ENCODE results near the gene ZBTB40. TPM values are rescaled to one million over a fixed set of nuclear protein-coding genes. Genes with fewer than 3 reads are reported as not detected.

ZBTB40 gene
- total RNA-seq, 1 experiment from 2014 or later, result 11.1 TPM

- DNase-seq, result no peak
- no peak overlapping the region for H3K27ac ChIP-seq (ENCODE audit: low read length)
- no peaks in the 10 kb centered on the region for H3K79me2 ChIP-seq (ENCODE audit: low read length)
- H2AFZ ChIP-seq (ENCODE audit: low read length), result no peak overlapping the region
- H3K9me3 ChIP-seq (ENCODE audit: low read length), result no peaks in the 10 kb centered on the region
- no peaks in the 10 kb centered on the region for H3K4me1 ChIP-seq (ENCODE audit: low read length)
- no peaks in the 10 kb centered on the region for H3K27me3 ChIP-seq (ENCODE audit: low read length)
- no peak overlapping the region for H3K4me3 ChIP-seq (ENCODE audit: low read length)
- H3K9ac ChIP-seq (ENCODE audit: low read length), result no peak overlapping the region
- no peak overlapping the region for H3K4me2 ChIP-seq (ENCODE audit: low read depth, low read length, poor library complexity, severe bottlenecking)
- H3K36me3 ChIP-seq (ENCODE audit: insufficient read depth, low read length), result no peaks in the 10 kb centered on the region
- H4K20me1 ChIP-seq (ENCODE audit: insufficient read depth, low read depth, low read length), result no peaks in the 10 kb centered on the region
- no peaks in the 10 kb centered on the region for H3K9me2 ChIP-seq (replicated peaks; ENCODE audit: insufficient read depth, low read length)
These were observed 32.7 kb upstream of the ZBTB40 start for GRCh38 chr1:22418933-22419382.

GRCh38 chr1:22420455-22421053 is 31.1 kb upstream of the ZBTB40 start:
- Histone ChIP-seq H3K27ac (ENCODE audit: low read length) (no peak overlapping the region), H3K4me1 (ENCODE audit: low read length) (no peaks in the 10 kb centered on the region), H4K20me1 (ENCODE audit: insufficient read depth, low read depth, low read length) (no peaks in the 10 kb centered on the region), H2AFZ (ENCODE audit: low read length) (no peak overlapping the region), H3K4me2 (ENCODE audit: low read depth, low read length, poor library complexity, severe bottlenecking) (no peak overlapping the region), H3K4me3 (ENCODE audit: low read length) (no peak overlapping the region), H3K36me3 (ENCODE audit: insufficient read depth, low read length) (no peaks in the 10 kb centered on the region), H3K9me2 (replicated peaks; ENCODE audit: insufficient read depth, low read length) (no peaks in the 10 kb centered on the region), H3K27me3 (ENCODE audit: low read length) (no peaks in the 10 kb centered on the region), H3K9me3 (ENCODE audit: low read length) (no peaks in the 10 kb centered on the region), H3K79me2 (ENCODE audit: low read length) (no peaks in the 10 kb centered on the region), H3K9ac (ENCODE audit: low read length) (no peak overlapping the region)
- DNase-seq, result peak; percentile 88

- H3K9ac ChIP-seq (ENCODE audit: low read length), result no peak overlapping the region
- H3K9me3 ChIP-seq (ENCODE audit: low read length), result no peaks in the 10 kb centered on the region
- no peaks in the 10 kb centered on the region for H3K79me2 ChIP-seq (ENCODE audit: low read length)
- H2AFZ ChIP-seq (ENCODE audit: low read length), result no peak overlapping the region
- H4K20me1 ChIP-seq (ENCODE audit: insufficient read depth, low read depth, low read length), result no peaks in the 10 kb centered on the region
- H3K27ac ChIP-seq (ENCODE audit: low read length), result no peak overlapping the region
- no peak overlapping the region for H3K4me2 ChIP-seq (ENCODE audit: low read depth, low read length, poor library complexity, severe bottlenecking)
- no peak overlapping the region for H3K4me3 ChIP-seq (ENCODE audit: low read length)
- no peak for DNase-seq
- H3K27me3 ChIP-seq (ENCODE audit: low read length), result no peaks in the 10 kb centered on the region
- no peaks in the 10 kb centered on the region for H3K36me3 ChIP-seq (ENCODE audit: insufficient read depth, low read length)
- H3K4me1 ChIP-seq (ENCODE audit: low read length), result 0 out of 2 replicates have a peak, but pooled peaks cover 1% of the 10 kb centered on the region
- no peaks in the 10 kb centered on the region for H3K9me2 ChIP-seq (replicated peaks; ENCODE audit: insufficient read depth, low read length)
These were observed 24.9 kb upstream of the ZBTB40 start for GRCh38 chr1:22426781-22427180.

GRCh38 chr1:22428672-22429071 is 23.0 kb upstream of the ZBTB40 start:
- Histone ChIP-seq H3K4me1 (ENCODE audit: low read length) (0 out of 2 replicates have a peak, but pooled peaks cover 3% of the 10 kb centered on the region), H3K9me3 (ENCODE audit: low read length) (no peaks in the 10 kb centered on the region), H3K36me3 (ENCODE audit: insufficient read depth, low read length) (no peaks in the 10 kb centered on the region), H3K9me2 (replicated peaks; ENCODE audit: insufficient read depth, low read length) (no peaks in the 10 kb centered on the region), H3K4me3 (ENCODE audit: low read length) (peak overlapping the region; percentile 51; the same call in 1 of the 2 replicates), H3K27me3 (ENCODE audit: low read length) (no peaks in the 10 kb centered on the region), H4K20me1 (ENCODE audit: insufficient read depth, low read depth, low read length) (no peaks in the 10 kb centered on the region), H3K27ac (ENCODE audit: low read length) (no peak overlapping the region), H3K79me2 (ENCODE audit: low read length) (no peaks in the 10 kb centered on the region), H3K4me2 (ENCODE audit: low read depth, low read length, poor library complexity, severe bottlenecking) (peak overlapping the region; percentile 48), H2AFZ (ENCODE audit: low read length) (0 out of 2 replicates have a peak overlapping the region, but pooled peaks have one; percentile 52), H3K9ac (ENCODE audit: low read length) (no peak overlapping the region)
- peak; percentile 81 for DNase-seq

GRCh38 chr1:22431965-22432364 is 19.7 kb upstream of the ZBTB40 start:
- Histone ChIP-seq H3K36me3 (ENCODE audit: insufficient read depth, low read length) (no peaks in the 10 kb centered on the region), H3K4me1 (ENCODE audit: low read length) (0 out of 2 replicates have a peak, but pooled peaks cover 3% of the 10 kb centered on the region), H3K79me2 (ENCODE audit: low read length) (no peaks in the 10 kb centered on the region), H2AFZ (ENCODE audit: low read length) (no peak overlapping the region), H3K27me3 (ENCODE audit: low read length) (no peaks in the 10 kb centered on the region), H3K4me3 (ENCODE audit: low read length) (no peak overlapping the region), H3K9me2 (replicated peaks; ENCODE audit: insufficient read depth, low read length) (no peaks in the 10 kb centered on the region), H3K9me3 (ENCODE audit: low read length) (no peaks in the 10 kb centered on the region), H3K9ac (ENCODE audit: low read length) (no peak overlapping the region), H3K4me2 (ENCODE audit: low read depth, low read length, poor library complexity, severe bottlenecking) (no peak overlapping the region), H4K20me1 (ENCODE audit: insufficient read depth, low read depth, low read length) (no peaks in the 10 kb centered on the region), H3K27ac (ENCODE audit: low read length) (no peak overlapping the region)
- peak; percentile 53 for DNase-seq

- no peaks in the 10 kb centered on the region for H3K27me3 ChIP-seq (ENCODE audit: low read length)
- no peaks in the 10 kb centered on the region for H3K36me3 ChIP-seq (ENCODE audit: insufficient read depth, low read length)
- no peak overlapping the region for H3K4me2 ChIP-seq (ENCODE audit: low read depth, low read length, poor library complexity, severe bottlenecking)
- DNase-seq, result no peak
- H3K27ac ChIP-seq (ENCODE audit: low read length), result no peak overlapping the region
- H3K9me2 ChIP-seq (replicated peaks; ENCODE audit: insufficient read depth, low read length), result no peaks in the 10 kb centered on the region
- H3K79me2 ChIP-seq (ENCODE audit: low read length), result no peaks in the 10 kb centered on the region
- H3K9ac ChIP-seq (ENCODE audit: low read length), result no peak overlapping the region
- H2AFZ ChIP-seq (ENCODE audit: low read length), result no peak overlapping the region
- peaks cover 2% of the 10 kb centered on the region for H3K9me3 ChIP-seq (ENCODE audit: low read length)
- no peak overlapping the region for H3K4me3 ChIP-seq (ENCODE audit: low read length)
- no peaks in the 10 kb centered on the region for H4K20me1 ChIP-seq (ENCODE audit: insufficient read depth, low read depth, low read length)
- 0 out of 2 replicates have a peak, but pooled peaks cover 3% of the 10 kb centered on the region for H3K4me1 ChIP-seq (ENCODE audit: low read length)
These were observed 16.9 kb upstream of the ZBTB40 start for GRCh38 chr1:22434717-22435116.

GRCh38 chr1:22436948-22437347 is 14.7 kb upstream of the ZBTB40 start:
- Histone ChIP-seq H3K36me3 (ENCODE audit: insufficient read depth, low read length) (no peaks in the 10 kb centered on the region), H3K4me3 (ENCODE audit: low read length) (no peak overlapping the region), H3K27me3 (ENCODE audit: low read length) (no peaks in the 10 kb centered on the region), H3K79me2 (ENCODE audit: low read length) (no peaks in the 10 kb centered on the region), H3K4me2 (ENCODE audit: low read depth, low read length, poor library complexity, severe bottlenecking) (no peak overlapping the region), H3K4me1 (ENCODE audit: low read length) (no peaks in the 10 kb centered on the region), H3K9ac (ENCODE audit: low read length) (no peak overlapping the region), H4K20me1 (ENCODE audit: insufficient read depth, low read depth, low read length) (no peaks in the 10 kb centered on the region), H3K9me2 (replicated peaks; ENCODE audit: insufficient read depth, low read length) (no peaks in the 10 kb centered on the region), H2AFZ (ENCODE audit: low read length) (no peak overlapping the region), H3K9me3 (ENCODE audit: low read length) (peaks cover 18% of the 10 kb centered on the region), H3K27ac (ENCODE audit: low read length) (no peak overlapping the region)
- DNase-seq, result no peak

GRCh38 chr1:22437573-22437972 is 14.1 kb upstream of the ZBTB40 start:
- Histone ChIP-seq H3K27ac (ENCODE audit: low read length) (no peak overlapping the region), H3K4me3 (ENCODE audit: low read length) (no peak overlapping the region), H3K36me3 (ENCODE audit: insufficient read depth, low read length) (no peaks in the 10 kb centered on the region), H3K4me1 (ENCODE audit: low read length) (no peaks in the 10 kb centered on the region), H3K4me2 (ENCODE audit: low read depth, low read length, poor library complexity, severe bottlenecking) (no peak overlapping the region), H2AFZ (ENCODE audit: low read length) (no peak overlapping the region), H3K9me3 (ENCODE audit: low read length) (peaks cover 18% of the 10 kb centered on the region), H3K27me3 (ENCODE audit: low read length) (no peaks in the 10 kb centered on the region), H3K9ac (ENCODE audit: low read length) (no peak overlapping the region), H4K20me1 (ENCODE audit: insufficient read depth, low read depth, low read length) (no peaks in the 10 kb centered on the region), H3K9me2 (replicated peaks; ENCODE audit: insufficient read depth, low read length) (no peaks in the 10 kb centered on the region), H3K79me2 (ENCODE audit: low read length) (no peaks in the 10 kb centered on the region)
- DNase-seq, result no peak
